Endodermal cell (in vitro differentiated cells): ENCODE measurements around the gene VCAN. TPM values are rescaled to one million over a fixed set of nuclear protein-coding genes. Genes with fewer than 3 reads are reported as not detected.

Experiments
- DNase-seq: peaks from one replicate; pipeline ENCODE4 v3.0.0-alpha.2; 2017
- H3K27ac ChIP-seq: 2 replicates; pipeline ENCODE4 v1.5.1; 2013; ENCODE audit warnings: mild to moderate bottlenecking, low read depth, low read length, moderate library complexity
- H3K27me3 ChIP-seq: 2 replicates; pipeline ENCODE4 v1.6.1; 2013; ENCODE audit warnings: mild to moderate bottlenecking, low read length, moderate library complexity; ENCODE audit not compliant: insufficient read depth, control insufficient read depth, poor library complexity, severe bottlenecking
- H3K36me3 ChIP-seq: 2 replicates; pipeline ENCODE4 v1.7.0; 2013; ENCODE audit warnings: mild to moderate bottlenecking, low read length, moderate library complexity; ENCODE audit not compliant: control insufficient read depth, insufficient read depth
- H3K4me1 ChIP-seq: one replicate; pipeline ENCODE4 v1.7.0; 2013; ENCODE audit warnings: low read length; ENCODE audit not compliant: control insufficient read depth, insufficient read depth
- H3K4me3 ChIP-seq: 2 replicates; pipeline ENCODE4 v1.5.1; 2013; ENCODE audit warnings: mild to moderate bottlenecking, low read length, moderate library complexity
- H3K9ac ChIP-seq: 2 replicates; pipeline ENCODE4 v1.6.1; 2013; ENCODE audit warnings: mild to moderate bottlenecking, low read length, moderate library complexity; ENCODE audit not compliant: poor library complexity, severe bottlenecking; ENCODE audit errors: extremely low read depth
- H3K9me3 ChIP-seq: 2 replicates; pipeline ENCODE4 v1.6.1; 2013; ENCODE audit warnings: mild to moderate bottlenecking, low read length, moderate library complexity; ENCODE audit not compliant: control insufficient read depth
- H3K27ac Mint-ChIP-seq: 2 replicates; pipeline ENCODE4 v1.8.0; 2020; ENCODE audit warnings: mixed read lengths
- H3K27me3 Mint-ChIP-seq: 2 replicates; pipeline ENCODE4 v1.8.0; 2021; ENCODE audit warnings: mild to moderate bottlenecking, mixed read lengths; ENCODE audit not compliant: insufficient read depth
- H3K36me3 Mint-ChIP-seq: 2 replicates; pipeline ENCODE4 v1.8.0; 2020; ENCODE audit warnings: low read depth, mixed read lengths
- H3K4me1 Mint-ChIP-seq: 2 replicates; pipeline ENCODE4 v1.8.0; 2020; ENCODE audit warnings: mixed read lengths
- H3K4me3 Mint-ChIP-seq: 2 replicates; pipeline ENCODE4 v1.8.0; 2020; ENCODE audit warnings: mild to moderate bottlenecking, moderate library complexity, mixed read lengths
- H3K9me3 Mint-ChIP-seq: 2 replicates; pipeline ENCODE4 v1.8.0; 2020; ENCODE audit warnings: mild to moderate bottlenecking, mixed read lengths
- WGBS, 2 experiments: methylation state at CpG; one replicate each; pipeline versions ENCODE4 v1.1.5 to v1.1.7; 2013; ENCODE audit warnings: missing lambda C conversion rate in 2 of 2, mixed read lengths in 1 of 2; ENCODE audit not compliant: insufficient coverage in 1 of 2, insufficient read length in 1 of 2; 5-methylcytosine and 5-hydroxymethylcytosine counted together
- total RNA-seq, 2 donors: library from RNA; stranded (reverse); fragmentation: NEBNext Ultra II Directional in 1 of 2; extraction: Animal tissue kit (Norgen Biotek cat#: 25700) in 1 of 2; gene quantifications; 2 replicates in 1 of 2; 3 replicates in 1 of 2; pipeline ENCODE4 v1.2.1, GENCODE V29; 2021
- TF ChIP-seq, protein P1 (sequence below): fragments of 200-600 bp; sonication (generic); conservative IDR thresholded peaks from 2 replicates; pipeline ENCODE4 v1.5.0; 2021; ENCODE audit warnings: antibody characterized with exemption, mild to moderate bottlenecking

VCAN gene
- total RNA-seq, 2 donors from 2014 or later: 363 to 397 TPM

DNA sequence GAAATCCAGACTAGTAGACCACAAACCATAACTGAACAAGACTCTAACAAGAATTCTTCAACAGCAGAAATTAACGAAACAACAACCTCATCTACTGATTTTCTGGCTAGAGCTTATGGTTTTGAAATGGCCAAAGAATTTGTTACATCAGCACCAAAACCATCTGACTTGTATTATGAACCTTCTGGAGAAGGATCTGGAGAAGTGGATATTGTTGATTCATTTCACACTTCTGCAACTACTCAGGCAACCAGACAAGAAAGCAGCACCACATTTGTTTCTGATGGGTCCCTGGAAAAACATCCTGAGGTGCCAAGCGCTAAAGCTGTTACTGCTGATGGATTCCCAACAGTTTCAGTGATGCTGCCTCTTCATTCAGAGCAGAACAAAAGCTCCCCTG, 68.6 kb downstream of the VCAN start:
- no peaks in the 10 kb centered on the region for H3K4me1 Mint-ChIP-seq
- H3K9ac ChIP-seq: no peak overlapping the region
- H3K36me3 ChIP-seq: peaks cover 56% of the 10 kb centered on the region
- H3K9me3 ChIP-seq: no peaks in the 10 kb centered on the region
- no peaks in the 10 kb centered on the region for H3K4me1 ChIP-seq
- H3K27ac Mint-ChIP-seq: no peak overlapping the region
- no peak for DNase-seq
- no peak overlapping the region for H3K27ac ChIP-seq
- H3K9me3 Mint-ChIP-seq: no peaks in the 10 kb centered on the region
- no peaks in the 10 kb centered on the region for H3K27me3 ChIP-seq
- 80 to 89% methylated on average over 1 to 2 of the region's 2 CpGs for WGBS, 2 experiments
- H3K36me3 Mint-ChIP-seq: peaks cover 55% of the 10 kb centered on the region
- no peak overlapping the region for H3K4me3 ChIP-seq
- H3K4me3 Mint-ChIP-seq: no peak overlapping the region
- no peaks in the 10 kb centered on the region for H3K27me3 Mint-ChIP-seq
- TF ChIP-seq, protein P1, sequence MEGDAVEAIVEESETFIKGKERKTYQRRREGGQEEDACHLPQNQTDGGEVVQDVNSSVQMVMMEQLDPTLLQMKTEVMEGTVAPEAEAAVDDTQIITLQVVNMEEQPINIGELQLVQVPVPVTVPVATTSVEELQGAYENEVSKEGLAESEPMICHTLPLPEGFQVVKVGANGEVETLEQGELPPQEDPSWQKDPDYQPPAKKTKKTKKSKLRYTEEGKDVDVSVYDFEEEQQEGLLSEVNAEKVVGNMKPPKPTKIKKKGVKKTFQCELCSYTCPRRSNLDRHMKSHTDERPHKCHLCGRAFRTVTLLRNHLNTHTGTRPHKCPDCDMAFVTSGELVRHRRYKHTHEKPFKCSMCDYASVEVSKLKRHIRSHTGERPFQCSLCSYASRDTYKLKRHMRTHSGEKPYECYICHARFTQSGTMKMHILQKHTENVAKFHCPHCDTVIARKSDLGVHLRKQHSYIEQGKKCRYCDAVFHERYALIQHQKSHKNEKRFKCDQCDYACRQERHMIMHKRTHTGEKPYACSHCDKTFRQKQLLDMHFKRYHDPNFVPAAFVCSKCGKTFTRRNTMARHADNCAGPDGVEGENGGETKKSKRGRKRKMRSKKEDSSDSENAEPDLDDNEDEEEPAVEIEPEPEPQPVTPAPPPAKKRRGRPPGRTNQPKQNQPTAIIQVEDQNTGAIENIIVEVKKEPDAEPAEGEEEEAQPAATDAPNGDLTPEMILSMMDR: no peak

DNA sequence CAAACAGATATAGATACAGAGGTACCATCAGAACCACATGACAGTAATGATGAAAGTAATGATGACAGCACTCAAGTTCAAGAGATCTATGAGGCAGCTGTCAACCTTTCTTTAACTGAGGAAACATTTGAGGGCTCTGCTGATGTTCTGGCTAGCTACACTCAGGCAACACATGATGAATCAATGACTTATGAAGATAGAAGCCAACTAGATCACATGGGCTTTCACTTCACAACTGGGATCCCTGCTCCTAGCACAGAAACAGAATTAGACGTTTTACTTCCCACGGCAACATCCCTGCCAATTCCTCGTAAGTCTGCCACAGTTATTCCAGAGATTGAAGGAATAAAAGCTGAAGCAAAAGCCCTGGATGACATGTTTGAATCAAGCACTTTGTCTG, 69.2 kb downstream of the VCAN start:
- Mint-ChIP-seq H3K27ac (no peak overlapping the region), H3K9me3 (no peaks in the 10 kb centered on the region), H3K4me1 (no peaks in the 10 kb centered on the region), H3K36me3 (peaks cover 61% of the 10 kb centered on the region), H3K27me3 (no peaks in the 10 kb centered on the region), H3K4me3 (no peak overlapping the region)
- no peaks in the 10 kb centered on the region for H3K4me1 ChIP-seq
- H3K27ac ChIP-seq: no peak overlapping the region
- 94 to 100% methylated on average over 3 of the region's 3 CpGs for WGBS, 2 experiments
- no peaks in the 10 kb centered on the region for H3K27me3 ChIP-seq
- H3K36me3 ChIP-seq: peaks cover 57% of the 10 kb centered on the region
- no peak for DNase-seq
- TF ChIP-seq, protein P1: no peak
- no peaks in the 10 kb centered on the region for H3K9me3 ChIP-seq
- no peak overlapping the region for H3K4me3 ChIP-seq
- no peak overlapping the region for H3K9ac ChIP-seq

DNA sequence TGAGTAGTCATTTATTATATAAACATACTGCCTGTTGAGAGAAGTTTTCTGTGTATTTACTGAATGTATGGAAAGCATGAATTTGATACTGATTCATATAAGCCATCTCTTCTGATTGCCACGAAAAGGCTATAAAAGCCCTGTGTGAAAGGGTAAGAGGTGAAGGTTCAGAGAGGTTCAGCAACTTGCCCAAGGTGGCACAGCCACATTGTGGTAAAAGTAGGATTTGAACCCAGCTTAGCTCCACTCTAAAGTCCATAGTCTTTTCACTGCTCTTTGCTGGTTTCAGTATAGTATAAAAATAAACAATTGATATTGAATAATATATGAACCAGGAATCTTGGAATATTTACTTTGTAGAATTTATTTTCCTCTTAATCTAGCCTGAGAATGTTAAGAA, 71.3 kb downstream of the VCAN start:
- no peak for DNase-seq
- H3K27me3 ChIP-seq: no peaks in the 10 kb centered on the region
- no peak overlapping the region for H3K9ac ChIP-seq
- no peak overlapping the region for H3K27ac ChIP-seq
- H3K4me3 ChIP-seq: no peak overlapping the region
- no peaks in the 10 kb centered on the region for H3K4me1 ChIP-seq
- no peaks in the 10 kb centered on the region for H3K9me3 ChIP-seq
- H3K36me3 Mint-ChIP-seq: peaks cover 64% of the 10 kb centered on the region
- TF ChIP-seq, protein P1: no peak
- no peak overlapping the region for H3K27ac Mint-ChIP-seq
- H3K4me1 Mint-ChIP-seq: peaks cover 6% of the 10 kb centered on the region
- no peaks in the 10 kb centered on the region for H3K27me3 Mint-ChIP-seq
- no peak overlapping the region for H3K4me3 Mint-ChIP-seq
- H3K36me3 ChIP-seq: peaks cover 46% of the 10 kb centered on the region
- 90 to 100% methylated on average over 1 of the region's 1 CpG for WGBS, 2 experiments
- H3K9me3 Mint-ChIP-seq: no peaks in the 10 kb centered on the region
